ENCODE measurements around the gene RAD51B. TPM values are rescaled to one million over a fixed set of nuclear protein-coding genes. Genes with fewer than 3 reads are reported as not detected.

Gene RAD51B
- total RNA-seq, 1 experiment from 2014 or later, result 10.8 TPM

- DNase-seq (no peak), ATAC-seq (no peak)
- H3K9ac ChIP-seq (ENCODE audit: low read length), result no peak overlapping the region
- no peaks in the 10 kb centered on the region for H3K79me2 ChIP-seq (ENCODE audit: low read length)
- H3F3A ChIP-seq (ENCODE audit: low read length, unreplicated experiment), result no peaks in the 10 kb centered on the region
- POLR2A ChIA-PET (ENCODE audit: unreplicated experiment), result no interaction called here
- H3K4me2 ChIP-seq (ENCODE audit: low read length), result no peak overlapping the region
- no peak for TF ChIP-seq CTCF (conservative IDR thresholded peaks at IDR 0.05; ENCODE audit: low read depth, low read length)
- TF ChIP-seq EZH2 (IDR thresholded peaks at IDR 0.05; ENCODE audit: low read length, unreplicated experiment), result no peak
- no peak for TF ChIP-seq EZH2phosphoT487 (IDR thresholded peaks at IDR 0.05; ENCODE audit: borderline replicate concordance, low read length)
- no peak overlapping the region for H3K27ac ChIP-seq (ENCODE audit: low read length)
- H3K9me2 ChIP-seq (replicated peaks; ENCODE audit: low read length), result no peaks in the 10 kb centered on the region
- no peaks in the 10 kb centered on the region for H3K4me1 ChIP-seq (ENCODE audit: insufficient read depth, low read length)
- CTCF ChIA-PET, result interaction anchor here (0.7 kb wide), 1 partner anchor 169 kb away, joined by 5 read pairs; no protein-coding TSS in a partner anchor
- intact Hi-C loops (cut with micrococcal nuclease), result no loop called here
- H3K4me3 ChIP-seq (ENCODE audit: low read length), result no peak overlapping the region
- no TSS peak for BruUV-seq (replicated peaks)
- no peaks in the 10 kb centered on the region for H3K9me3 ChIP-seq (ENCODE audit: low read length)
- H4K20me1 ChIP-seq (ENCODE audit: low read length), result no peaks in the 10 kb centered on the region
- no peak overlapping the region for H2AFZ ChIP-seq (ENCODE audit: low read length)
- no peaks in the 10 kb centered on the region for H3K36me3 ChIP-seq (ENCODE audit: low read depth, low read length)
- no peaks in the 10 kb centered on the region for H3K27me3 ChIP-seq (ENCODE audit: low read length)
Observed at GRCh38 chr14:68331991-68332390, 512.4 kb downstream of the RAD51B start.

- no peaks in the 10 kb centered on the region for H3K9me3 ChIP-seq (ENCODE audit: low read length)
- ChIA-PET POLR2A (ENCODE audit: unreplicated experiment) (no interaction called here), CTCF (no interaction called here)
- no peaks in the 10 kb centered on the region for H3K4me1 ChIP-seq (ENCODE audit: insufficient read depth, low read length)
- no peak for DNase-seq
- no peaks in the 10 kb centered on the region for H4K20me1 ChIP-seq (ENCODE audit: low read length)
- no peaks in the 10 kb centered on the region for H3K36me3 ChIP-seq (ENCODE audit: low read depth, low read length)
- intact Hi-C loops (cut with micrococcal nuclease), result no loop called here
- BruUV-seq (replicated peaks), result no TSS peak
- ATAC-seq, result no peak
- no peaks in the 10 kb centered on the region for H3K79me2 ChIP-seq (ENCODE audit: low read length)
- H3K4me3 ChIP-seq (ENCODE audit: low read length), result no peak overlapping the region
- TF ChIP-seq CTCF (conservative IDR thresholded peaks at IDR 0.05; ENCODE audit: low read depth, low read length) (no peak), EZH2 (IDR thresholded peaks at IDR 0.05; ENCODE audit: low read length, unreplicated experiment) (no peak), EZH2phosphoT487 (IDR thresholded peaks at IDR 0.05; ENCODE audit: borderline replicate concordance, low read length) (no peak)
- H3K27me3 ChIP-seq (ENCODE audit: low read length), result no peaks in the 10 kb centered on the region
- H3F3A ChIP-seq (ENCODE audit: low read length, unreplicated experiment), result no peaks in the 10 kb centered on the region
- no peaks in the 10 kb centered on the region for H3K9me2 ChIP-seq (replicated peaks; ENCODE audit: low read length)
- H3K4me2 ChIP-seq (ENCODE audit: low read length), result no peak overlapping the region
- no peak overlapping the region for H3K27ac ChIP-seq (ENCODE audit: low read length)
- H2AFZ ChIP-seq (ENCODE audit: low read length), result no peak overlapping the region
- H3K9ac ChIP-seq (ENCODE audit: low read length), result no peak overlapping the region
Observed at GRCh38 chr14:68333262-68333661, 513.7 kb downstream of the RAD51B start.

GRCh38 chr14:68335312-68335711 is 515.7 kb downstream of the RAD51B start:
- no peaks in the 10 kb centered on the region for H4K20me1 ChIP-seq (ENCODE audit: low read length)
- intact Hi-C loops (cut with micrococcal nuclease), result no loop called here
- H3K9ac ChIP-seq (ENCODE audit: low read length), result no peak overlapping the region
- H3K27me3 ChIP-seq (ENCODE audit: low read length), result no peaks in the 10 kb centered on the region
- BruUV-seq (replicated peaks), result no TSS peak
- ATAC-seq (no peak), DNase-seq (no peak)
- no peak overlapping the region for H3K4me3 ChIP-seq (ENCODE audit: low read length)
- no peaks in the 10 kb centered on the region for H3K36me3 ChIP-seq (ENCODE audit: low read depth, low read length)
- no peak overlapping the region for H3K27ac ChIP-seq (ENCODE audit: low read length)
- H3K79me2 ChIP-seq (ENCODE audit: low read length), result no peaks in the 10 kb centered on the region
- CTCF ChIA-PET, result no interaction called here
- no peaks in the 10 kb centered on the region for H3K4me1 ChIP-seq (ENCODE audit: insufficient read depth, low read length)
- no peak overlapping the region for H2AFZ ChIP-seq (ENCODE audit: low read length)
- no peaks in the 10 kb centered on the region for H3F3A ChIP-seq (ENCODE audit: low read length, unreplicated experiment)
- H3K4me2 ChIP-seq (ENCODE audit: low read length), result no peak overlapping the region
- TF ChIP-seq EZH2phosphoT487 (IDR thresholded peaks at IDR 0.05; ENCODE audit: borderline replicate concordance, low read length) (no peak), EZH2 (IDR thresholded peaks at IDR 0.05; ENCODE audit: low read length, unreplicated experiment) (no peak), CTCF (conservative IDR thresholded peaks at IDR 0.05; ENCODE audit: low read depth, low read length) (no peak)
- no peaks in the 10 kb centered on the region for H3K9me3 ChIP-seq (ENCODE audit: low read length)
- H3K9me2 ChIP-seq (replicated peaks; ENCODE audit: low read length), result no peaks in the 10 kb centered on the region
- POLR2A ChIA-PET (ENCODE audit: unreplicated experiment), result no interaction called here

Data from PC-3 (cell line).